NT2/D1 (cell line): ENCODE results near the gene HSPA1A.

Experiments
- SUZ12 ChIP-seq: IDR thresholded peaks from 2 replicates; pipeline ENCODE4 v1.6.1; 2011; ENCODE audit not compliant: insufficient read length, insufficient read depth; ENCODE audit errors: extremely low read depth
- YY1 ChIP-seq: IDR thresholded peaks from 2 replicates; pipeline ENCODE4 v1.6.1; 2011; ENCODE audit not compliant: insufficient read length, insufficient read depth
- ZNF274 ChIP-seq: IDR thresholded peaks from 2 replicates; pipeline ENCODE4 v1.6.1; 2011; ENCODE audit warnings: mild to moderate bottlenecking, low read depth, low read length

DNA sequence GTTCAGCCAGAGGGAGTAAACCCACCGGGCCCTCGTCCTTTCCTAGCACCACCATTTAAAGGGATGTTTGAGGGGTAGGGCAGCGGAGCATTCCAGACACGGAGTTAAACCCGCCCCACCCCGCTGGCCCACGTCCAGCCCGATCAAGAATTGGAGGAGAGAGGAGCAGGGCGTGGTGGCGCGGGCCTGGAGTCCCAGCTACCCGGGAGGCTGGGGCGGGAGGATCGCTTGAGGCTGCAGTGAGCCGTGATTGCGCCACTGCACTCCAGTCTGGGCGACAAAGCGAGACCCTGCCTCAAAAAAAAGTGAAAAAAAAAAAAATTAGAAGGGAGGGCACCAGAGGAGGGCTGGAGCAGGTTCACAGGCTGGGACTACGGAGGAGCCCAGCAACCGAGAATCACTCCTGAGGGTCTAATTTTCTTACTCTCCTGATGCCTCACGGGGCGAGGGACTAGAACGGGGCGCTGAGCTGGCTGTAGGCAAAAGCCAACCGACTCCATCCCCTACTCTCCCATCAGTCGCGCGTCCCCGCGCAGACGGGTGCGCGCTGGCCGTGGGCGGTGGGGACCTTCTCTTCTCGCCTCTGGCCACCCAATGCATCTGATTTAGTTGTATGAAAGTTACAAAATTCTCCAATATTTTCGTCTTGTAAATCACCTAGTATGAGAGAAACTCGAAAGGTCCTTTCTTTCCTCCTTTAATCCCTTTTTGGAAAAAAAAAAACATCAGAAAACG is 6.1 kb downstream of the HSPA1A start:
- no peak for TF ChIP-seq ZNF274
- no peak for TF ChIP-seq SUZ12
- TF ChIP-seq YY1 = no peak
